DOHH2 (cell line): ENCODE results near the gene CAPRIN2.

Experiments
- H3F3A ChIP-seq: fragments of 200-600 bp; sonication (generic), shearing (Covaris generic); 2 replicates; pipeline ENCODE4 v1.6.0; 2016; ENCODE audit warnings: antibody characterized with exemption, mild to moderate bottlenecking; ENCODE audit not compliant: control insufficient read depth, insufficient read depth
- H3K27ac ChIP-seq: fragments of 200-600 bp; sonication (generic); 2 replicates; pipeline ENCODE4 v1.5.1; 2014; ENCODE audit warnings: low read depth, mild to moderate bottlenecking, low read length, moderate library complexity
- H3K27me3 ChIP-seq: fragments of 200-600 bp; sonication (generic); 2 replicates; pipeline ENCODE4 v1.6.1; 2014; ENCODE audit warnings: mild to moderate bottlenecking, low read length, mixed read lengths; ENCODE audit not compliant: control insufficient read depth
- H3K36me3 ChIP-seq: fragments of 200-600 bp; sonication (generic); 2 replicates; pipeline ENCODE4 v1.6.1; 2014; ENCODE audit warnings: mild to moderate bottlenecking, low read length, moderate library complexity, mixed read lengths; ENCODE audit not compliant: control insufficient read depth
- H3K4me1 ChIP-seq: fragments of 200-600 bp; sonication (generic); 2 replicates; pipeline ENCODE4 v1.6.1; 2014; ENCODE audit warnings: mild to moderate bottlenecking, low read length, mixed read lengths; ENCODE audit not compliant: control insufficient read depth
- H3K4me2 ChIP-seq: fragments of 200-600 bp; sonication (generic); 2 replicates; pipeline ENCODE4 v1.6.0; 2014; ENCODE audit warnings: mild to moderate bottlenecking, low read length, moderate library complexity
- H3K4me3 ChIP-seq: fragments of 200-600 bp; sonication (generic); 2 replicates; pipeline ENCODE4 v1.5.1; 2014; ENCODE audit warnings: mild to moderate bottlenecking, low read length, mixed read lengths
- H3K79me2 ChIP-seq: fragments of 200-600 bp; sonication (generic); 2 replicates; pipeline ENCODE4 v1.6.1; 2014; ENCODE audit warnings: mild to moderate bottlenecking, low read length, mixed read lengths; ENCODE audit not compliant: control insufficient read depth
- H3K9me2 ChIP-seq: fragments of 200-600 bp; sonication (generic); replicated peaks from 2 replicates; pipeline ENCODE4 v1.6.1; 2014; ENCODE audit warnings: mild to moderate bottlenecking, low read length, mixed read lengths; ENCODE audit not compliant: control insufficient read depth
- H3K9me3 ChIP-seq: fragments of 200-600 bp; sonication (generic); 2 replicates; pipeline ENCODE4 v1.6.1; 2014; ENCODE audit warnings: antibody characterized with exemption, low read length, mixed read lengths; ENCODE audit not compliant: control insufficient read depth, insufficient read depth
- H4K20me1 ChIP-seq: fragments of 200-600 bp; sonication (generic); 2 replicates; pipeline ENCODE4 v1.6.0; 2014; ENCODE audit warnings: low read depth, mild to moderate bottlenecking, antibody characterized with exemption, low read length, moderate library complexity; ENCODE audit not compliant: control insufficient read depth, insufficient read depth
- TF ChIP-seq, protein P1 (sequence below): fragments of 200-600 bp; sonication (generic); IDR thresholded peaks from one replicate; pipeline ENCODE4 v1.5.1; 2014; ENCODE audit warnings: antibody characterized with exemption, mild to moderate bottlenecking, low read depth, low read length; ENCODE audit not compliant: poor library complexity, severe bottlenecking

Gene CAPRIN2

DNA sequence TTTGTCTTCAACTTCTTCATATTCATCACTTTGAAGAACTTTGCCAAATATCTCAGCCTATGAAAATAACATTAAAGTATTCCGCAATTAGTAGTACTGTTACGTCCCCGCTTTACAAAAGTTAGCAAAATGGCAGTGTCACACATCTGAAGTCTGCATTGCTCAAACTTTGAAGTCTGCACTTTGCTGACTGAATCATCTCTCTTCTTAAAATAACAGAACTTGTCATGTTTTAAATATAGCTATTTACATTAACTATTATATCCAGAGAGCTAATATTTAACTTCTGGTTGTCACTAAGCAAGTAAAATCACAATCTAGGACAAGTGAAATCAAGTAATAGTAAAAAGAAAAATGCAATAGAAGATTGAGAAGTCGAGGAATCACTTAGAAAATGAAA, 93.5 kb downstream of the CAPRIN2 start:
- no peaks in the 10 kb centered on the region for H3K79me2 ChIP-seq
- H3K9me3 ChIP-seq = no peaks in the 10 kb centered on the region
- H3K4me2 ChIP-seq = no peak overlapping the region
- H3K4me3 ChIP-seq = no peak overlapping the region
- H3K9me2 ChIP-seq = no peaks in the 10 kb centered on the region
- H4K20me1 ChIP-seq = no peaks in the 10 kb centered on the region
- no peaks in the 10 kb centered on the region for H3K27me3 ChIP-seq
- peaks cover 47% of the 10 kb centered on the region for H3K36me3 ChIP-seq
- no peak overlapping the region for H3K27ac ChIP-seq
- H3F3A ChIP-seq = no peaks in the 10 kb centered on the region
- TF ChIP-seq, protein P1, sequence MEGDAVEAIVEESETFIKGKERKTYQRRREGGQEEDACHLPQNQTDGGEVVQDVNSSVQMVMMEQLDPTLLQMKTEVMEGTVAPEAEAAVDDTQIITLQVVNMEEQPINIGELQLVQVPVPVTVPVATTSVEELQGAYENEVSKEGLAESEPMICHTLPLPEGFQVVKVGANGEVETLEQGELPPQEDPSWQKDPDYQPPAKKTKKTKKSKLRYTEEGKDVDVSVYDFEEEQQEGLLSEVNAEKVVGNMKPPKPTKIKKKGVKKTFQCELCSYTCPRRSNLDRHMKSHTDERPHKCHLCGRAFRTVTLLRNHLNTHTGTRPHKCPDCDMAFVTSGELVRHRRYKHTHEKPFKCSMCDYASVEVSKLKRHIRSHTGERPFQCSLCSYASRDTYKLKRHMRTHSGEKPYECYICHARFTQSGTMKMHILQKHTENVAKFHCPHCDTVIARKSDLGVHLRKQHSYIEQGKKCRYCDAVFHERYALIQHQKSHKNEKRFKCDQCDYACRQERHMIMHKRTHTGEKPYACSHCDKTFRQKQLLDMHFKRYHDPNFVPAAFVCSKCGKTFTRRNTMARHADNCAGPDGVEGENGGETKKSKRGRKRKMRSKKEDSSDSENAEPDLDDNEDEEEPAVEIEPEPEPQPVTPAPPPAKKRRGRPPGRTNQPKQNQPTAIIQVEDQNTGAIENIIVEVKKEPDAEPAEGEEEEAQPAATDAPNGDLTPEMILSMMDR = no peak
- no peaks in the 10 kb centered on the region for H3K4me1 ChIP-seq
